NB4 (cell line): ENCODE data around the gene CDKL4.

Experiments
- POLR2A ChIP-seq: IDR thresholded peaks from 2 replicates; pipeline ENCODE4 v1.6.1; 2011; ENCODE audit warnings: mild to moderate bottlenecking; ENCODE audit not compliant: insufficient read length; ENCODE audit errors: extremely low read depth
- TF ChIP-seq, protein P1 (sequence below): IDR thresholded peaks from one replicate; pipeline ENCODE4 v1.5.1; 2012; ENCODE audit warnings: low read depth, low read length

- TF ChIP-seq POLR2A, result no peak
- TF ChIP-seq, protein P1, sequence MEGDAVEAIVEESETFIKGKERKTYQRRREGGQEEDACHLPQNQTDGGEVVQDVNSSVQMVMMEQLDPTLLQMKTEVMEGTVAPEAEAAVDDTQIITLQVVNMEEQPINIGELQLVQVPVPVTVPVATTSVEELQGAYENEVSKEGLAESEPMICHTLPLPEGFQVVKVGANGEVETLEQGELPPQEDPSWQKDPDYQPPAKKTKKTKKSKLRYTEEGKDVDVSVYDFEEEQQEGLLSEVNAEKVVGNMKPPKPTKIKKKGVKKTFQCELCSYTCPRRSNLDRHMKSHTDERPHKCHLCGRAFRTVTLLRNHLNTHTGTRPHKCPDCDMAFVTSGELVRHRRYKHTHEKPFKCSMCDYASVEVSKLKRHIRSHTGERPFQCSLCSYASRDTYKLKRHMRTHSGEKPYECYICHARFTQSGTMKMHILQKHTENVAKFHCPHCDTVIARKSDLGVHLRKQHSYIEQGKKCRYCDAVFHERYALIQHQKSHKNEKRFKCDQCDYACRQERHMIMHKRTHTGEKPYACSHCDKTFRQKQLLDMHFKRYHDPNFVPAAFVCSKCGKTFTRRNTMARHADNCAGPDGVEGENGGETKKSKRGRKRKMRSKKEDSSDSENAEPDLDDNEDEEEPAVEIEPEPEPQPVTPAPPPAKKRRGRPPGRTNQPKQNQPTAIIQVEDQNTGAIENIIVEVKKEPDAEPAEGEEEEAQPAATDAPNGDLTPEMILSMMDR, result no peak
Measured at GRCh38 chr2:39243469-39244123, at the start of gene CDKL4.
